NK-92 (cell line): ENCODE data around the gene USP40.

Experiments used
- DNase-seq: peaks from one replicate; lab custom pipeline; 2025; ENCODE audit not compliant: unreplicated experiment; lab: John Stamatoyannopoulos, UW

Gene USP40

DNA sequence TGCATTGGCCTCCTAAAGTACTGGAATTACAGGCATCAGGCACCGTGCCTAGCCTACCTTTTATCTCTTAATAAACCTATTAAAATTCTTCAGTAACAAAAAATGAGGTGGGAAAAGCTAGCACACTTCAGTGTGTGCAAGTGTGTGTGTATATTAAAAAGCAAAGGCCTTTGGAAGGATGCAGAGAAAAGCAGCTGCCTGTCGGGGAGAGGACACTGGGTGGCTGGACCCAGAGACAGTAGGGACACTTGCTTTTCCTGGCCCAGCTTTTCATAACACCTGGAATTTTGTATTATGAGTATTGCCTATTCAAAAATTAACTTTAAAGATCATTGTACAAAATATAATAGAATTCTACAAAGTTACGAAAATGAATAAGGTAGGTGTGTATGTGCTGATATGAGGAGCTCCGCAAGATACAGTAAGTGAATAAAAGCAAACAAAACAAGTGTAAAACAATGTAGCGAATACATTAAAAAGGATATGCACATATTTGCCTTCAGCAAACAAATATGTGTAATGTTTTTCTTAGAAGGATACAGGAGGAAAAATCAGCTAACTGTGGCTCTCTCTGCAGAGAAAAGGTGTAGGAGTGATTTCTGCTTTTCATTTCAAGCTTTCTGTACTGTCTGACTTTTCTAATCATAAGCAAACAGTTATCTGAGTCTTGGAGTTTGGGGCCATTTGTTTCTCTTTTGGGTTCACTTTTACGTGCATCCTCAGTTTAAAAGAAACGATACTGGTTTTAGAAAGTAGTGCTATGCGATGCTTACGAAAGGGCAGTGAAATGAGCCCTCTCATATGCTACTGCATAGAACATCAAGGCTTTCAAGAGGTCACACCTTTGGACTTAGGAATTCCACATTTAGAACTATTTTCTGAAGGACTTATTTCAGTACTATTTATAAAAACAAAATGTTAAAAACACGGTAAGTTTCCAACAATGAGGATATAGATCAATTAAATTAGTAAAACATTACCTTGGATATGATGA, 70.8 kb downstream of the USP40 start:
- DNase-seq: no peak

GRCh38 chr2:233492751-233493150, 73.8 kb downstream of the USP40 start:
- DNase-seq: no peak

GRCh38 chr2:233492078-233492477, 74.5 kb downstream of the USP40 start:
- no peak for DNase-seq

GRCh38 chr2:233491326-233491725, 75.3 kb downstream of the USP40 start:
- DNase-seq: no peak

DNA sequence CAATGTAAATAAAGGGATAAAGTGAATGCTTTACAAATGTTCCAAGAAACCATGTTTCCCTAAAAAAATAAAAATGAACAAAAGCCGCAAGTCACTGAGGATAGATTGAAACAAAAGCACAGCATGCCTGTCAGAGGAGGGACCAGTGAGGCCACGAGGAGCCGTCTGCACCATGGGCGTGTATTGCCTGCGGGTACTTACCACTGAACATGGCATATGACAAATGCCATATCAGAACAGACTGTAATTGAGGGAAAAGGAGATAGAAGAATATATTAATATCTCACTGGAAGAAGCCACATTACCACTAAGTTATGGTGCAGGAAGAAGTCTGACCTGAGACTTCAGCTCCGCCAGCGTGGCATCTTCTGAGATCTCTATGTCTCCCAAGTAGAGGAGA, 75.8 kb downstream of the USP40 start:
- no peak for DNase-seq

DNA sequence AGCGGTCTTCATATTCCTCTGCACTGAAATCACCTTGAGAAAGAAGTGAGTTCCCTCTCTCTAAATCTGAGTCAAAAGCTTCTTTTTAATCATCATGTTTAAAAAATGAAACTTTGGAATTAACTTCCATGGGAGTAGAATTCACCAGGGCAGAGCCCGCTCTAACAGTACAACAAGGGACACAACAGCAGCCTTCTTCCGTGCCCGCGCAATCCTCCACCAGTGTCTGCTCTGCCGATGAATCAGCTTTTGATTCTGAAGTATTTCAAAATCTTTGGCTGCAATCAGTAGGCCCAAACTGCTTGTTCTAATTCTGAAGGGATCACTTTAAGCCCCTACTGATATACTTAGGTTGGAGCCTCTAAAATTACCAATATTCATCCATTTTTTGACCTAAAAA, 76.9 kb downstream of the USP40 start:
- no peak for DNase-seq

GRCh38 chr2:233489143-233489542, 77.4 kb downstream of the USP40 start:
- no peak for DNase-seq

DNA sequence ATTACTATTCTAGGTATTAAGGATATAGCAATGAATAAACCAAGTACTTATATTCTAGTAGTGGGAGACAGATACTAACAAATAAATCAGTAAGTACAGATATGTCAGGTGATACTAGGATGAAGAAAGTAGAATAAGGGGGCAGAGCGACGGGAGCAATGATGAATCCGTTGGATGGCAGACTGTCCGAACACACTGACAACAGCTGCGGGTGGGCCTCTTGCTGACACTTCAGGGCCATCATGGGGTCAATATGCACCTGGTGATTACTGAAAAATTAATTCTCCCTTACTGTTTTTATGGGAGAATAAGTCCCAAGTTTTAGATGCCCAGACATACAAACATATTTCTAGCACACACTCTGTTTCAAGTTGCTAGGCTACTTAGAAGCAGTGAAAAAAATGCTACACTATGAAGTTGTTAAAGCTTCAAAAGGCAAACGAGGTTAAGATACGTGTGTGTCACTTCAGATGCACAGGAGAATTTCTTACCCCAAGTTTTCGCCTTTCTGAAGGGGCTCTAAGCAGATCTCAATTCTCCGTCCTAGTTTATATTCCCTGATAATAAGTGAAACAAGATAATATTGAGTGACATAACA, 78.7 kb downstream of the USP40 start:
- no peak for DNase-seq

GRCh38 chr2:233486778-233487552, 79.6 kb downstream of the USP40 start:
- DNase-seq: no peak

DNA sequence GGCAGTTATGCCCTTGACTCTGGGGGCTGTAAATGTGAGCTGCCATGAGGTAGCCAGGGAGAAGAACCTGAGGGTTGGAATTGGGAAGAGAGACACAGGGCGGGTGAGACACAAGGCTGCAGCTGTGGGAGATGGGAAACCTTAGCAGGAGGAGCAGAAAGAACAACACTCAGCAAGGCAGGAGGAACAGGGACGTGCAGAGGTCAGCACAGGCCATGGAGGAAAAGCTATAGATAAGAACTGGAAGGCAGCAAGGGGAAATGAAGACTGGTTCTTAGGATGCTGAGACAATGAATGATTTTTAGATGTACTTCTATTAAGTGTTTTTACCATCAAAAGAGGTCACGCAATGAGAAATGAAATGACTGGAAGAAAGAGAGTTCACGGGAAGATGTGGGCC, 80.2 kb downstream of the USP40 start:
- DNase-seq: no peak

GRCh38 chr2:233485726-233486125, 80.9 kb downstream of the USP40 start:
- DNase-seq: no peak

GRCh38 chr2:233482616-233483015, 84.0 kb downstream of the USP40 start:
- no peak for DNase-seq

DNA sequence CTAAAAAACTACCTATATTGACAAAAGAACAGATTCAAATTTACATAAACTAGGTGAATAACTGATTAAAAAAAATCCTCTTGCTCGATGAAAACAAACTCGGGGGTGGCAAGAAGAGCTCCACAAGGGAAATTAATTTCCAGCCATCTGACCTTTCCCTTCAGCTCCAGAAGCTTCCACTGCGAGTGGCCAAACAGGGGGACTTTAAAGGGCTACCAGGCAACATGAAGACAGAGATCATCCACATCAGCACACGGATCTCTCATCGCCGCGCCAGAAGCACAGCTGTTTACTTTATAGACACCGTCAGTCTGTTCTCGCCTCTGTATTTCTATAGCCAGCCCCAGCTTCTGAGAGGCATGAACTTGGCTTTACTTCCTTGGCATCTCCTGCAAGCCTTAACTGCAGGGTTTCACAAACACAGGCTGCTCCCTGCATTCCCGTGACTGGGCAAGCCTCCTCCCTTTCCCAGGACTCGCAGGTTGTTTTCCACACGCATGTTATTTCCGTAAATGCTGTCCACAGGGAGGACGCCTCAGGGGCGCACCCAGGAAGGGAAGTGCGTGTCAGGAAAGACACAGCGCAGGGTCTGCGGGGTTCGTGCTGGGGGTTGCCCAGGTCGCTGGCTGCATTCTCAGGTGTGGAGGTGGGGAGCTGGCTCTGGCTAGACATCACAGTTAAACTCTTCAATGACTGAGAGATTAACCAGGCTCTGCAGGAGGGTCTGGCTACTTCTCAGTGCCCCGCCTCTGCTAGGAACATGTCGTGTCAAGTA, 85.0 kb downstream of the USP40 start:
- no peak for DNase-seq

DNA sequence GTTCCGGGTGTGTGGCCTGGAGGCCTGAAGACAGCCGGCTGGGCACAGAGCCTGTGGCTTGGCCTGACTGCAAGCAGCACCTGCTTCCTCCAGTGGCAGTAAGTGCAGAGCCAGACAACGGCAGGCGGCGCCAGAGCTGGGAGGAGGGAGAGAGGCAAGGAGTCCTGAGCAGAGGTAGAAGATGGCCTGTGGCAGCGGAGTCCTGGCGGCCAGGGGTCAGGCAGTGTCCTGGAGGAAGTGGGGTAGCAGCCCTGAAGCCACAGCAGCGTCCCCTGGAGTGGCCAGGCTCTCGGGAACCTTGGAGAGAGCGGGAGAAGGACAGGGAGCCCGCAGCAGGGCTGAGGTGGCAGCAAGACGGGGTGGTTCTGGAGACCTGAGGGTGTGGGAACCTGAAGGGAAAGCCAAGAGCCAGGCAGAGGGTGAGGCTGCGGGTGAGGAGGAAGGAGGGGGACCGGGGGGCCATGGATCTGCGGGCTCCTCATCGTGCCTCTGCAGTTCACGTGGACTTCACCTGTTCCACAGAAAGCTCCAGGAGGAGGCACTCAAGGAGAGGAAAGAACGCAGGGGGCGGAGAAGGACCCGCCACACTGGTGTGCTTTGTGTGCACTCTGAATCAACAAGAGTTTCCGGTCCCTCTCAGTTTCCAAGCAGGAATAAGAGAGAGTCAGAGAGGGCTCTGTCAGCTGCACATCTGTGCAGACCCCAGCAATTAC, 85.9 kb downstream of the USP40 start:
- DNase-seq: no peak

DNA sequence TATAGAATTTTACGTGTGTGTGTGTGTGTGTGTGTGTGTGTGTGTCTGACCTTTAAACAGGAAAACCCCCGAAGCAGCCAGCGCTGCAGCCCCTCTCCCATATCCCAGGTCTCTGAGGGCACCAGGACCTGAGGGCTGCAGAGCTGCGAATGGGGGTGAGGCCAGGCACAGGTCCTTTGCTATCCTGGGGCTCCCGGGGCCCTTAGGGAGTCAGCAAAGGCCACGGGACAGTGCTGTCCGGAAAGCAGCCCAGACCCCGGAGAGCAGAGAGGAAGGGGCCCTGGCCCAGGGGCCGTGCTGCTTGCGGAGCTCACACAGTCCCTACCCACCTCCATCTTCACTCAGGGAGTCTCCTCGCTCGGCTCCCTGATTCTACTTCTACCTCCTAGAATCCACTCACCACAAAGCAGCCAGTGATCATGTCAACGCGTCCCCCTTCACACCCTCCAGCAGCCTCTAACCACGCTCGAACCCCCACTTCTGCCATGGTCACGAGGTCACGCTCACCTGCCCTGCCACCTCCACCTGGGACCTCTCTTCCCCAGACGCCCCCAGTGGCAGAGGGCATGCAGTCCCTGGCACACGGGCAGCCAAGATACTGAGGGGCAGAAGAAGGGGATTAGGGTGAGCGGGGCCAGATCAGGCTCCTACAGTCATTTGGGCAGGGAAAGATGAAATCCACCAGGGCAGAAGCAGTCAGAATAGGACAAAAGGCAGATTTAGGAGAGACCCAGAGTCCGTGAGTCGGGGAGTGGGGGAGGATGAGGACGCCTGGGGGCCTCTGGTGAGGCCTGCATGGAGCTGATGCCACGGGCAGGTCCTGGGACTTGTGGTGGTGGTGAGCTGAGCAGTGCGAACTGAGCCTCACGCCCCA, 86.7 kb downstream of the USP40 start:
- no peak for DNase-seq

DNA sequence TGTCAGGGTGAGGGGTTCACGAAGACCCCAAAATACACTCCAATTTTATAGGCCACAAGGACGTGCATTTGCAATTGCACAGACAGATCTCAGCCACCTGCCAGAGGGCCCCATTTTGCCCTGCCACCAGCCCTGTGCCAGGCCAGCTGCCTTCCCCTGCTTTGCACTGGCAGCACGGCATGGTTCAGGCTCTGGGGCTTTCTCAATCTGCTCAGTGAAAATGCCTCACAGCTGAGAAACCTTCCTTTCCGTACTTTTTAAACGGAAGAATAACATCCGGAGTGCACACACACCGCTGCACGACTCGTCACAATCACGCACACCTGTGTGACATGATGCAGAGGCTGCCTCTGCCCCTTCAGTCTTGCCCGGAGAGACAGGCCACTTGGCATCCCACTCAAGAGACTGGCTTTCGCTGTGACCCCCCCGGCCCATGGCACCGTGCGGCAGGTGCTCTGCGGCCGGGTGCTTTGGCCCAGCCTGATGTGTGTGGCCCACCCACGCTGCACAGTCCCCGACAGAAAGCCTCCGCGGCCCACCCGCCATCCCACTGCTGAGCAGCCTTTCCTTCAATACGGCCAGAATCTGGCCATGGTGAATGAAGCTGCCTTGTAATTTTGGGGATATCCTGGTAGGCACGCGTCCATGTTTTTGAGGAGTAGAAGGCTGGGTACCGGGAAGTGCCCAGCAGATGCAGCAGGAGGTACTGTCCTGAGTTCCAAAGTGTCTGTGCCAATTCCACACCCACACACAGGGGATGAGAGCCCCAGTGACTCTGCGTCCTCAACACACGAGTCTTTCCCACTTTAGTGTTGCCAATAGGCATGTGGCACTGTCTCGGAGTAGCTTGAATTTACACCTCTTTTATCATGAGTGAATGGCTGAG, 88.8 kb downstream of the USP40 start:
- no peak for DNase-seq

DNA sequence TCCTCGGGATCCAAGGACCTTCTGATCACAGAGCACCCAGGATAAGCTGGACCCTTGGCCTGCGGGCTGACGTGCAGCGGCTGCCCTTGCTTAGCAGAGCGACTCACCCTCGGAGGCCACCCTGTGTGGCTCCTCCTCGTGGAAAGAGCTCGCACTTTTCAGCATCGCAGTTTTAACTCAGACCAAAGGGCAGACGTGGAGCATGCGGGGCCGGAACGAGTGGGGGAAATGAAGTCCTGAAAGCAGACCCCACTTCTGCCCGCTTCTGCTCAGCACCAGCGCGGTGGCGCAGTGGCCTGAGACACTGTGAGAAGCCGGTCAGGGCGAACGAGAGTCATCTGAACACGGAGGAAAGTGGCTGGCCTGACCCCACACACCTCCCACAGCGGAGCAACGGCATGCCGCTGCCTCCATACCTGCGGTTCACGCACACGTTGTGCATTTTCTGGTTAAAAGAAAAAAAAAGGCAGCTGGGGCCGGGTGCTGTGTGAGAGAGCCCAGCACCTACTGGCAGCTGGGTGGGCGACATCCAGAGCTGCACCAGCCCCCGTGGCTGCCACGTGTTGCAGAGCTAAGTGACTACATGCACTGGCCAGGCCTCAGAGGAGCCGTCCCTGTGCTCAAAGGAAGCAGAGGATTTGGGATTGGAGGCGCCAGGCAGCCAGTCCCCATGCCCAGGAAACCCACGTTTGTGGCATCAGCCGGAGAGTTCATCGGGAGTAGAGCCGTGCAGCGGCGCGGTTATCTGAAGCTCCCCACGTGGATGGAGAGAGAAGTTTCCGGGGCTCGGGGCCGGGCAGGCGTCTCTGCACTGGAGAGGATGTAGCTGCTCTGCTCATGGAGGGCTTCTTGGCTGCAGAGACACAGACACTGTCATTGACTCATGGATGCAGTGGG, 89.7 kb downstream of the USP40 start:
- no peak for DNase-seq
